ENCODE data around the gene C11orf65.

C11orf65 gene

GRCh38 chr11:108486331-108486730, 19.0 kb upstream of the C11orf65 start:
- Histone ChIP-seq H3K36me3 (ENCODE audit: insufficient read depth) (no peaks in the 10 kb centered on the region), H3K4me3 (IDR thresholded peaks at IDR 0.05; ENCODE audit: insufficient read depth, low read depth, low read length) (no peak overlapping the region), H3K79me2 (ENCODE audit: insufficient read depth, low read depth) (no peaks in the 10 kb centered on the region), H2AFZ (ENCODE audit: low read depth) (no peak overlapping the region), H3K9ac (no peak overlapping the region), H3K4me1 (ENCODE audit: low read depth, poor library complexity, severe bottlenecking) (no peaks in the 10 kb centered on the region), H3K27ac (no peak overlapping the region), H3K4me2 (no peak overlapping the region), H3K27me3 (ENCODE audit: insufficient read depth, low read depth) (no peaks in the 10 kb centered on the region), H4K20me1 (ENCODE audit: insufficient read depth) (no peaks in the 10 kb centered on the region)
- TF ChIP-seq, protein P1, sequence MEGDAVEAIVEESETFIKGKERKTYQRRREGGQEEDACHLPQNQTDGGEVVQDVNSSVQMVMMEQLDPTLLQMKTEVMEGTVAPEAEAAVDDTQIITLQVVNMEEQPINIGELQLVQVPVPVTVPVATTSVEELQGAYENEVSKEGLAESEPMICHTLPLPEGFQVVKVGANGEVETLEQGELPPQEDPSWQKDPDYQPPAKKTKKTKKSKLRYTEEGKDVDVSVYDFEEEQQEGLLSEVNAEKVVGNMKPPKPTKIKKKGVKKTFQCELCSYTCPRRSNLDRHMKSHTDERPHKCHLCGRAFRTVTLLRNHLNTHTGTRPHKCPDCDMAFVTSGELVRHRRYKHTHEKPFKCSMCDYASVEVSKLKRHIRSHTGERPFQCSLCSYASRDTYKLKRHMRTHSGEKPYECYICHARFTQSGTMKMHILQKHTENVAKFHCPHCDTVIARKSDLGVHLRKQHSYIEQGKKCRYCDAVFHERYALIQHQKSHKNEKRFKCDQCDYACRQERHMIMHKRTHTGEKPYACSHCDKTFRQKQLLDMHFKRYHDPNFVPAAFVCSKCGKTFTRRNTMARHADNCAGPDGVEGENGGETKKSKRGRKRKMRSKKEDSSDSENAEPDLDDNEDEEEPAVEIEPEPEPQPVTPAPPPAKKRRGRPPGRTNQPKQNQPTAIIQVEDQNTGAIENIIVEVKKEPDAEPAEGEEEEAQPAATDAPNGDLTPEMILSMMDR (conservative IDR thresholded peaks at IDR 0.05; ENCODE audit: low read depth, low read length): no peak

DNA sequence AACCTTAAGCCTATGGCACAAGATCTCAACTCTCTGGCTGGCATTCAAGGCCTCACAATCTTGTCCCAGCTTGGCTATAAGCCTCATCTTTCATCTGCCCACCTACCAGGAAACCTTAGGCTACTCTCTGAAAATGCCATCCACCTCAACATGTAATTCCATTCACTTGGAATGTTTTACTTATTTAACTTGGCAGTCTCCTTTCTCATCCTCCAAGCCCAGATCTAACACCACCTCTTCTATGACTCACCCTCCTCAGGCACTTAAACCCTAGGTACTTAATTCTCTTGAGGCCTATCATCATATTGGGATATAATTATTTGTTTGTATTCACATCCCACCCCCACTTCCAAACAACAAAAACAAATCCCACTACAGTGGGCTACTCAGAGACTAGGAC, 15.8 kb upstream of the C11orf65 start:
- Histone ChIP-seq H4K20me1 (ENCODE audit: insufficient read depth) (no peaks in the 10 kb centered on the region), H3K36me3 (ENCODE audit: insufficient read depth) (no peaks in the 10 kb centered on the region), H3K4me3 (IDR thresholded peaks at IDR 0.05; ENCODE audit: insufficient read depth, low read depth, low read length) (no peak overlapping the region), H3K9ac (no peak overlapping the region), H3K27me3 (ENCODE audit: insufficient read depth, low read depth) (no peaks in the 10 kb centered on the region), H3K27ac (no peak overlapping the region), H3K4me1 (ENCODE audit: low read depth, poor library complexity, severe bottlenecking) (no peaks in the 10 kb centered on the region), H3K4me2 (no peak overlapping the region), H3K79me2 (ENCODE audit: insufficient read depth, low read depth) (no peaks in the 10 kb centered on the region), H2AFZ (ENCODE audit: low read depth) (no peak overlapping the region)
- TF ChIP-seq, protein P1 (conservative IDR thresholded peaks at IDR 0.05; ENCODE audit: low read depth, low read length): no peak

GRCh38 chr11:108474664-108475463, 7.5 kb upstream of the C11orf65 start:
- TF ChIP-seq, protein P1 (conservative IDR thresholded peaks at IDR 0.05; ENCODE audit: low read depth, low read length): no peak
- Histone ChIP-seq H3K4me3 (IDR thresholded peaks at IDR 0.05; ENCODE audit: insufficient read depth, low read depth, low read length) (no peak overlapping the region), H3K27ac (no peak overlapping the region), H3K9ac (no peak overlapping the region), H3K4me1 (ENCODE audit: low read depth, poor library complexity, severe bottlenecking) (no peaks in the 10 kb centered on the region), H3K79me2 (ENCODE audit: insufficient read depth, low read depth) (no peaks in the 10 kb centered on the region), H3K27me3 (ENCODE audit: insufficient read depth, low read depth) (no peaks in the 10 kb centered on the region), H3K4me2 (no peak overlapping the region), H2AFZ (ENCODE audit: low read depth) (no peak overlapping the region), H3K36me3 (ENCODE audit: insufficient read depth) (no peaks in the 10 kb centered on the region), H4K20me1 (ENCODE audit: insufficient read depth) (no peaks in the 10 kb centered on the region)

- no peak overlapping the region for H3K9ac ChIP-seq
These were observed 5.4 kb upstream of the C11orf65 start for GRCh38 chr11:108472681-108473080.

More at GRCh38 chr11:108472681-108473080, 5.4 kb upstream of the C11orf65 start:
- H3K4me2 ChIP-seq: no peak overlapping the region
- H3K79me2 ChIP-seq (ENCODE audit: insufficient read depth, low read depth): no peaks in the 10 kb centered on the region
- TF ChIP-seq, protein P1 (conservative IDR thresholded peaks at IDR 0.05; ENCODE audit: low read depth, low read length): no peak
- H3K36me3 ChIP-seq (ENCODE audit: insufficient read depth): no peaks in the 10 kb centered on the region
- no peak overlapping the region for H3K27ac ChIP-seq
- H4K20me1 ChIP-seq (ENCODE audit: insufficient read depth): no peaks in the 10 kb centered on the region
- no peak overlapping the region for H3K4me3 ChIP-seq (IDR thresholded peaks at IDR 0.05; ENCODE audit: insufficient read depth, low read depth, low read length)
- peaks cover 6% of the 10 kb centered on the region for H3K4me1 ChIP-seq (ENCODE audit: low read depth, poor library complexity, severe bottlenecking)
- H3K27me3 ChIP-seq (ENCODE audit: insufficient read depth, low read depth): no peaks in the 10 kb centered on the region
- H2AFZ ChIP-seq (ENCODE audit: low read depth): no peak overlapping the region

Measured in KMS-11 (cell line).